ENCODE data around the gene ARHGAP26. TPM values are rescaled to one million over a fixed set of nuclear protein-coding genes. Genes with fewer than 3 reads are reported as not detected.

ARHGAP26 gene
- polyA plus RNA-seq, 3 donors = 11.0 to 12.1 (median 11.4) TPM

DNA sequence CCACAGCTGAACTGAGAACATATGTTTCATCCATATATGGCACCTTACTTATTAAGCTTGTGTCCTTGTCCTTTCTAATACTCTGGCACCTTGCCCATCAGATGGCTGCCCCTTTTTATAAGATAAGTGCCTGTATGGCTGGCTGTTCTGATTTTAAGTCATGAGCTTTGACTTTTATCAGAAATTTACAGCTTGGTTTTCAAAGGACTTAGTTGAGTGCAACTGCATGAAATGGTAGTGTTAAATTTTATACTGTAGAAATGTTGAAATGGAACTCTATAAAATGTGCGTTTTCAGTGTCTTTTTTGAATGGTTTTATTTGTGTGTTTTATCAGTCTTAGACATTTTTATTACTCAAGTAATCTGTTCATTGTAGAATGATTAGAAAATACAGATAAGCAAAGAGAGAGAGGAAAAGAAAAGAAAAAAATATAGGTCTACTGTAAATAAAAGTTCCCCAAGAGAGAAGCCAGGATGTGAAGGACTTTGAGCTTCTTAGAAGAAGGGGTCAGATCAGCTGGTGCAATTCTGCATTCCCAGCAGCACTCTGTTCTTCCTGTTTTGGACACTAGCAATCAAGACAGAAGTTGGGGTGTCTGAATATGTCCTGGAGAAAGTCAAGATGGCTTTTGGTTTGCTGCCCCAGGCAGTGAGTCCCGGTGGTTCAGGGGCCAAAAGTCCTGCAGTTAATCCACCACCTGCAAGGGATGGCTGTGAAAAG is 38.9 kb downstream of the ARHGAP26 start:
- DNase-seq (ENCODE audit: low read depth in 3 of 3, low spot score in 2 of 3) = no peak

DNA sequence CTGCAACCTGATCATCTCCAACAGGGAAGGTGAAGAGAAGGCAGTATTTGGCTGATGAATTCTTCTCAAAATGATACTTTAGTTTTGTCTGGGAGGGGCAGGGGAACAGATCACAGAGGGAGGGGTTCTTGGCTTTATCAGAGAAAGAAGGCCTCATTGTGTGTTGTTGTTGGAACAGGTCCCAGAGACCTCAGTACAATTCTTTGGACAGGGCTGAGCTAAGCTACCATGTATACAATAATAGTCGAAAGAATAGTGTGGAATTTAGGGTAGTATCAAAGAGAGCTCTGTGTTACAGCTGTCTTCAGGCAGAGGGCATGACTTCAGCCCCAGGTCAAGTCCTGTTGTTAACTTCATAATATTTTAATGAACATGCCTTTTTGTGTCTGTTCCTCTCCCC is 39.9 kb downstream of the ARHGAP26 start:
- DNase-seq (ENCODE audit: low read depth in 3 of 3, low spot score in 2 of 3) = no peak

DNA sequence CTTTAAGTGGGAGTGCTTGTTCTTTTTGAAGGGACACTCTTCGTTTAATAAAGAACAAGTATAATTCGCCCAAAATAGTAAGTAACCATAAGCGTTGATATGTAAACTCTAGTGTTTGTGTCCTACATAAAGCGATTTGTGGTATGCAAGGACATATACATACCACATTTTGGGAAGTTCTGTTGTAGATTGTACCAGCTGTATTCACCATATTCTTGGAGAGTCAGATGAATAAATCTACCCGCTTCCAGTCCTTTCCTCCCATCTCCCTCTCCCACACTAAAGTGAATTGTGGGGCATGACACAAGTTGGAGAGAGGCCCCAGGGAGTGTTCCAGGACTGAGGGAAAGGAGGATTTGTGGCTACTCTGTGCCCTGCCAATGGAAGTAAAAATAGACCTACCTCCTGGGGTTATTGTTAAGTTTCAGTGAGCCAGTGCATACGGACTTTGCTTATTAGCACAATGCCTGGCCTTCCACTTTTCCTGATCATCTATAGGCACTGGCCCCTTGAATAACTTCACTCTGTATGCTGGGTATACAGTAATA is 40.6 kb downstream of the ARHGAP26 start:
- no peak for DNase-seq (ENCODE audit: low read depth in 3 of 3, low spot score in 2 of 3)

DNA sequence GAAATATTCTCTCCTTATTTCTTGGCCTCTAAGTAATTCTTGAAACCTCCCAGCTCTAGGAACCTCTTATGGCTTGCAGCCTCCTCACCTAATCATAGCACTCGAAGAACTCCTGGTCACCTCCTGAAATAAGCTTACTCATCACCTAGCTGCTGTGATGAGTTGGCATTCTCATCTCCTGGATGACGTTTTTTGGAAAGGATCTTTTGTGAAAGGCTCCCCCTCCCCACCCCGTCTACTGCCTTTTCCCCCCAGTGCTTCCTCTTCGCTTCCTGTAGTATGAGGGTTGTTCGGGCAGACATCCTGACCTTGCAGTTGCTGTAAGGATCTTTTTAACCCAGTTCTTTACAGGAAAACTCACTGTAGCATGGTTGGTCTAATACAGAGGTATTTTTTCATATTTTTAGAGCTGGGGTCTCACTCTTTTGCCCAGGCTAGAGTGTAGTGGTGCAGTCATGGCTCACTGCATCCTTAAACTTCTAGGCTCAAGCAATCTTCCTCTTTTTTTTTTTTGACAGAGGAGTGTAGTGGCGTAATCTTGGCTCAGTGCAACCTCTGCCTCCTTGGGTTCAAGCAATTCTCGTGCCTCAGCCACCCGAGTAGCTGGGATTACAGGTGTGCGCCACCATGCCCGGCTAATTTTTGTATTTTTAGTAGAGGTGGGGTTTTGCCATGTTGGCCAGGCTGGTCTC is 41.8 kb downstream of the ARHGAP26 start:
- no peak for DNase-seq (ENCODE audit: low read depth in 3 of 3, low spot score in 2 of 3)

DNA sequence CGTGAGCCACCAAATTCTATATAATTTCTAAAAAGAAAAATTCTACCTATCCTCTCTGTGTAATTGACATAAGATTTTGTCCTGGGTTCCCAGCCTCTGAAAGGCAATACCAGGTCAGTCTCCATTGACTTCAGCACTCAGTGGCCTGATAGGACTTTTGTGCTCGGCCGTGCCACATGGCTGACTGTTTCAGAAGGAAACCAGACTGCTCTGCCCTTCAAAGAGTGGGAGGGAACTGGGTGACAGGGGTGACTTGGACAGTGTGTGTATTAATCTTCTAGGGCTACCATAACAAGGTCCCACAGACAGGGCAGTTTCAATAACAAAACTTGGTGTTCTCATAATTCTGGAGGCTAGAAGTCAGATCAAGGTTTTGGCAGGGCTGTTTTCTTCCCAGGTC is 43.0 kb downstream of the ARHGAP26 start:
- DNase-seq (ENCODE audit: low read depth in 3 of 3, low spot score in 2 of 3) = no peak

DNA sequence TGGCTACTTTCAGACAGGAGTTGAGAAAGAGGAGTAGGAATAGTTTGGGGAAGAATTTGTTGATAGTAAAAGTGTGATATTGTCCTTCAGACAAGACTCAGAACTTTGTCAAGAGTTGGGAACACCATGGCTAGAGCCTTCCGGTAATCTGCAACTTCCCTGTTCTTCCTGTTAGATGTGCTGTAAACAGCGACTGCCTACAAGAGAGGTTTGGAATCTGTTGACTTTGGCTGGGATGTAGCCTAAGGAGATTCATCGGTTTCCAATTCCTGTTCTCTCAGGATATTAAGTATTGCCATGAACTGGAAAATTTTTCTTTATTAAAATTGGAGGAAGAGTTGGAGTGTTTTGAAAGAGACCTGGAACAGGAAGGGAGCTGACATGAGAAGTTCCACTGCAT is 43.9 kb downstream of the ARHGAP26 start:
- no peak for DNase-seq (ENCODE audit: low read depth in 3 of 3, low spot score in 2 of 3)

DNA sequence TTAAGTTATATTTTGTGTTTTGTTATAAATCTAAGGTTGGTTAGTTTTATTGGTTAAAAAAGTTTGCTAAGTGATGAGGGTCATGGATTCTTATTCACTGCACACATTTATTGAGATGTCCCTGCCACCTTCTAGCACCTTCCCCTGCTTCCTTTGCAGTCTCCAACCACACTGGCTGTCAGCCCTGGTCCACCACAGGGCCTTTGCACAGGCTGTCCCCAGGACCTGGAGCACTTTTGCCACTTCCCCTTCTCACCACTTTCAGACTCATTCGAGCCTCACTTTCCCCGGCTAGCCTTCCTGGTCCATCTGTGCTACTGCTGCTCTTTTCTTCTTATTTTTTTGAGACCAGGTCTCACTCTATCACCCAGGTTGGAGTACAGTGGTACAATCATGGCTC is 45.3 kb downstream of the ARHGAP26 start:
- no peak for DNase-seq (ENCODE audit: low read depth in 3 of 3, low spot score in 2 of 3)

DNA sequence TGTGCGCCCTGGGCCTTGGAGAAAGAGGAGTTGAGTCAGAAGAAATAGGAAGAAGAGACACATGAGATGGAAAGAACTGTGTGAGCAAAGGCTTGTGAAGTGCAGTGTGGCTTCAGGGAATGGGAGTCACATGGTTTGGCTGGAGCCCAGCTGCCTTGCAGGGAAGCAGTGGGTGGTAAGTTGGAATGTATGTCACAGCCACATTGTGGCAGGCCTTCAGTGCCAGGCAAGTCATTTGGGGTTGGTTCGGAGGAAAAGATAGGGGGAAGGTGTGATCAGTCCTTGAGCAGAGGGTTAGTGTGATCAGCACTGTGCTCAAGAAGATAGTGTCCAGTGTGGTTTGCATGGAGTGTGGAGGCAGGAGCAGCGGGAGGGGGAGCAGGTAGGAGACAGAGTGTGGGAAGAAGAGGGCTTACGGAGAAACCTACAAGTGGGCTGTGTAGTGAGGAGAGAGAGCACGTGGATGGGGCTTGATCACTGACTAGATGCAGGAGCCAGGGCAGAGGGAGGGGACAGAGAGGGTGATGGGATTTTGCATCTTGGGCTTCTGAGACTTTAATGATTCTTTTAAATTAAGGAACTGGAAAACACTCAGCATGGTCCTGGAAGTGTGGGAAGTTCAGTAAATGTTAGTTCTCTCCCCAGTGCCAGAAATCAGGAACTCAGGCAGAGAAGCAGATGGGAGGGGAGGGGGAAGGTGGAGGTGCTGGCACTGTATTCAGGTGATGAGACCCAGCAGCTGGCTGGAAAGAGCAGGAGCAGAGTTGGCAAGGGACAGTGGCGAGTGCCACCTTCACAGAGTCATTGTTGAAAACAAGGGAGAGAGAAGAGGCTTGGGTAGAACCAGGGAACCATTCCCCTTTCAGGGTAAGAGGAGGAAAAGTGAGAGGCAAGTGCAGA is 46.6 kb downstream of the ARHGAP26 start:
- no peak for DNase-seq (ENCODE audit: low read depth in 3 of 3, low spot score in 2 of 3)

DNA sequence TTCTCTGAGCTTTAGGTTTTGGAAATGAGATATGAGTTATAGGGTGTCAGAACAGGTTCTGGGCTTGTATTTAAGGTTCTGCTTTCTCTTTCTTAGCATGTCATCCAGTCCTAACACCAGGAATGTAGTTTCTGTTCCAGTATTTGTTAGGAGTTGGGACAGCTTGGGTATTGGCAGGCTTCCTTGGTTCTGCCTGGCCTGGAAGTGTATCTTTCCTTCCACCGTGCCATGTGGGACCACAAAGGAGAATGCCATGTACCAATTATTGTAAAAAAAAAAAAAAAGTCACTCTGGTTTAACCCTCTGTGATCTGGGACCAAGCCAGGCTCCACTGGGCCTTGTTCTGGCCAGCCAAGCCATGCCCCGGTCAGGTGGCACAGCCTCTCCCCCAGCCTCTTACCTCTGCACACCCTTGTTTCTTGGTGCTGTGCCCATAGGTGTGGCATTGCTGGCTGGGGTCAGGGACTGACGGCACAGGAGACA is 47.8 kb downstream of the ARHGAP26 start:
- no peak for DNase-seq (ENCODE audit: low read depth in 3 of 3, low spot score in 2 of 3)

DNA sequence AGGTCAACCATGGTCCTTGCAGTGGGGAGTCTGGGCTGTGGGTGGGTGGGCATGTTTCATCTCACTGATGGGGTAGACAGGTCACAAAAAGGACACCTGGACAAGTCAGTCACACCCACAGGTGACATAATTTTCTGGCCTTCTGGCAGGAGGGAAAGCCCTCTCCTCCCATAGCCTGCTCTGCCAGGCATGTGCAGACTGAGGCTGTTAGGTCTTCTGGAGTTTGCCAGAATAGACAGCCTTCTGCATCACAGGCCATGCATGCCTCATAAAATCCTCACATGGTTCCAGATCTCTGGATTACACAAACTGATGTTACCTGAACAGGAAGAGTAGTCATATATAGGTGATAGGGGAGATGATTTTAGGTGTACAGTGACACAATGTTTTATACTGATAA is 49.1 kb downstream of the ARHGAP26 start:
- DNase-seq (ENCODE audit: low read depth in 3 of 3, low spot score in 2 of 3) = no peak

DNA sequence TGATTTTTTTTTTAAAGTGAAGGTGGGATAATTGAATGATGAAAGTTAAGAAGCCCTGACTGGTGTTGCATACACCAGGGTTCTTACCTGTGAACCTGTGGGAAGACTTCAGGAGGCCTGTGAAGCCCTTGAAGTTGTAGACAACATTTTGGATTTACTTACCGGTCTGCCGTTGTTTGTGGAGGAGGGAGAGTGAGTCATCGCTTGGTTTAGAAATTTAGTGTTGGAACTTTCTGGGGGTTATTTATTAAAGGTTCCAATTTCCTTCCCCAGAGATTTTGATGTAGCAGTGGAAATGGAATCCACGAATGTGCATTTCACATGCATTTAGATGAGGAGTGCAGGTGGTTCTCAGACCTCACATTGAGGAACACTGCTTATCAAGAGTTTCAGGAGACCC is 49.6 kb downstream of the ARHGAP26 start:
- DNase-seq (ENCODE audit: low read depth in 3 of 3, low spot score in 2 of 3) = no peak

DNA sequence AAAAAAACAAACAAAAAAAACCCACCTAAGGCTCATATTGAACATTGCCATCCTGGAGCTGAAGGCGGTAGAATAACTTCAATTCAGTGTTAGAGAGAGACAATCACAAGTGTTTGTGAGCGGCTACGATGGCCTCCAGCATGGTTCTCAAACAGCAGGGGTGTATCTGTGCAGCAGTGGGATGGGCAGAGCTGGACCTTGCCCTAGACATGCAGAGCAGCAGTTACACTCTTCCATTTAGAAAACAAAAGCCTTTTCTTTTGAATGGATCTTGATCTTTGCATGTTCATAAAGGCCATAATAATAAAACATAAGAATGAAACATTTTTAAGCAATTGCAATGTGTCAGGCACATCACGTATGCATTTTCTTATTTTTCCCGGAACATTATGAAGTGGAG is 50.3 kb downstream of the ARHGAP26 start:
- no peak for DNase-seq (ENCODE audit: low read depth in 3 of 3, low spot score in 2 of 3)

DNA sequence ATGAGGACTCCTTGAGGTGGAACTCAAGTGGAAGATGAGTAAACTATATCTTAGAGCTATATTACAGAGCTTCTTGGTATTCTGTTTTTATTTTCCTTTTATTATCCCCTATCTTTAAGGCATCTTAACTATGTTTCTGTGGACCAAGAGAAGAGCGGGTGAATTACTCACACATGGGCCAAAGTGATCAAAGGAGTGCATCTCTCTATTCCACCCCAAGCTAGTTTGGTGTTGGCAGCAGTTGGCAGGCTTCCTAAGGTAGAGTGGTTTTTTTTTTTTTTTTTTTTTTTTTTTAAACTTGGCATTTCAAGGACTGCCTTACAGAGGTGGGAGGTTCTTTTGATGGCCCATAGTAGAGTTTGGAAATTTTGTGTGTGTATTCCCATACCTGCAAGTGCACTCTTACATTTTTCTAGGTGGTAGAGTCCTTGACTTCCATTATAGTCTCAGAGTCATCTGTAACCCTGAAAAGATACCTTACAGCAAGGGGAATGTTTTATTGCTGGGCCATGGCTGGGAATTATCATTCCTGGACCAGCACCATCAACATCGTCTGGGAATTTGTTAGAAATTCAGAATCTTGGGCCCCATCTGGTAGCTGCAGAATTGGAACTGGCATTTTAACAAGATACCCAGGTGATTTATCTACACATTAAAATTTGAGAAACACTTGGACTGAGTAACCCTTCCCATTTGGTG is 51.0 kb downstream of the ARHGAP26 start:
- no peak for DNase-seq (ENCODE audit: low read depth in 3 of 3, low spot score in 2 of 3)

DNA sequence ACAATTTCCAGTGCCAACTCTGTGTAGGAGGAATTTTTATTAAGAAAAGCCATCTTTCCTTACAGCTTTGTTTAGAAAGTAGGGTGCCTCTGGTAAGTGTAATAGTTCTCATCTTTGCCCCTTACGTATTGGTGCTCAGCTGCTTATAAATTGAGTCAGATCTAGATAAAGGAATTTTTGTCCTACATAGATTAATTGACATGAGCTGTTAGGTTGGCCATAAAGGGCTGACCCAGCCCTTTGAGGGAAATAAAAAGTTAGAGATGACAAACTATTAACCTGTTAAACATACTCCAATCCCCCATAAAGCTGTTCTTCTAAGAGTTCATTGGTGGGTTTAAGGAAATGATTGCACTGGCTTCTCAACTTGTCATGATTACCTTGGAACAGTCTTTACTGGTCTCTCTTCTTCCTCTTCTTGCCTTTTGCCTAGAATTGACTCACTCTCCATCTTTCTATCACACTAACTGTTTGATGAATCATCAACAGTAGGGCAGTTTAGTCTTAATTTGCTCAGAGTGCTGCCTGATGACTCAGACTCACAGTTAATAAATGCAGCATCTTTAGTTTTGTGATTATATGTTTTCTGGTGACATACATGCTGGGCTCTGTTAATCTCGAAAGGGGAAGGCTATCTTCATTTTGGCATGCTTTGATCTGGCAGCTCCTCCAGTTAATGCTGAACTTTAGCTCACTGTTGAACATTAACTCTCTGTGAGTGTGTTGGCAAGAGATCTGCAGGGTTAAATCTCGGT is 51.7 kb downstream of the ARHGAP26 start:
- DNase-seq (ENCODE audit: low read depth in 3 of 3, low spot score in 2 of 3) = no peak

DNA sequence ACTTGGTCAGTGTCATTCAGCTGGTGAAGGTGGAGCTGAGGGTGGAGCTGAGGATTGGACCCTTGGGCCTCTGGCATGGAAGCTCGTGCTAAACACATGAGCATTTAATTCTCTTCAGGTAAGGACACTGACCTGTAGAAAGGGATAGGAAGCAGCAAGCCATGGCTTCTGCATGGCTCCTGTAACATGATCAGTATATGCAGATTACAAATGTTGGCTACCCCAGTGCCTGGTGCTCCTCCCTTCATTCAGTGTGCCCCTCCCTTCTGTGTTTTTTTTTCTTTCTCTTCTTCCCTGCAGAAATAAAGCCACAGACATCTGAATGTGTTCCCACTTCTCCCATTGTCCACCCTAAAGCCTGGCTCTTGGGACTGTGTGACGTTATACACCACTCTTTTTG is 52.9 kb downstream of the ARHGAP26 start:
- no peak for DNase-seq (ENCODE audit: low read depth in 3 of 3, low spot score in 2 of 3)

DNA sequence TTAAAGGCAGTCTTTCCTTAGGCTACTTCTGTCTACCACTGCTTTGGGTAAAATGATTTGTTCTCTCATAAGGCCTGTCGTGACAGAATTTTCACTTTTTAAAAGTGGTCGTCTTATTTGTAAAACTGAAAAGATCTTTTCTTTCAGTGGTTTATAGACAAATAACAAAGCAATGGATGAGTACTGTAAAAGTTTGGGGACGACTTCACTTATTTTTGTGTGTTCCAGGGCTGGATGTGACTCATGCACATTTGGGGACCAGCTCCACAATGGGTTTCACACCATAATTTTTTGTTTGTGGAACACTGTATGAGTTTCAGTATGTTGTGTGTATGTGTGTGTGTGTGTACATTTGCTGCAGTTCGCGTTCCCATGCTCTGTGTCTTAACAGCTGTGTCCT is 53.6 kb downstream of the ARHGAP26 start:
- DNase-seq (ENCODE audit: low read depth in 3 of 3, low spot score in 2 of 3) = no peak

DNA sequence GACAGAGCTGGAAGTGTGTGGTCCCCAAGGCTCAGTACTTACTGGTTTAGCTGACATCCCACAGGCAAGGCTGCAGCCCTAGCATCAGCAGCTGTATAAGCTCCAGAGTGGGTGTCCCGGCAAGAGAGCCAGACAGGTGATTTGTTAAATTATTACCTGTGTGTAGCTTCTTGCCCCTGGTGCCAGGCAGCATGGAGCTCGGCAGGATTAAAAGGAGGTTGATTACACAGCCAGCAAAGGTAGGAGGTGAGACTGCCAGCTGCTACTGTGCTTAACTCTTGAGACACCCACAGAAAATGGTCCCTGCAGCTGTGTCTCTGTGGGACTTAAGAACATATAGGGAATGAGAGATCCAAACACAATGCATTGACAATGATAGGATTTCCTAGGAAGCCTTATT is 54.2 kb downstream of the ARHGAP26 start:
- DNase-seq (ENCODE audit: low read depth in 3 of 3, low spot score in 2 of 3) = no peak

DNA sequence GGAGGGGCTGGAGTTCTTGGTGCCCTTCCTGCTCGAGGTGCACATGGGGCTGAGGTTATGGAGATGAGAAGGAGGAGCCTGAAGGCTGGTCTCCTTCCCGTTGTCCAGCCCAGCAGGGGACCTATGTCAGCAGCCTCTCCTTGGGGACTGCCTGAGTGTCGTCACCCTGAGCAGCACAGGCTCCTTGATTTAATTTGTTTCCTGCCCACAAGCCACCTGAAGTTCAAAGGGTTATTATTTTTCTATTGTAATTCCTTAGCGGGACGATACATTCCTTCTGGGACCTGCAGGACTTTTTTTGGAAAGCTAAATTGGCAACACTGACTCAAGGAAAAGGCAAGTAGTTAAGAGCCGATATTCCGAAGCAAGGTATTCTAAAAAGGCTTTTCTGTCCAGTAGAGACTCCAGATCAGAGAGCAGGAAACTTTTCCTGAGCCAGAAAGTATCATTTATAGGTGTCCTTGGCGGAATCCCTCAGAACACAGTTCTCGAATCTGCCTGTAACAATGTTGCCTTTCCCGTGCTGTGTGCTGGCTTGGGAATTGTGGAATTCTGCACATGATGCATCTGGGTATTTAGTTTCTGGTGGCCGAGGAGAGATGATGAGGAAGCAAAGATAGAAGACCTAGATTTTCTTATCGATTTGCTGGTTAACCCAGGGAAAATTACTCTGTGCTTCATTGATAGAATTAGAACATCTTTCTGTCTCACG is 55.4 kb downstream of the ARHGAP26 start:
- no peak for DNase-seq (ENCODE audit: low read depth in 3 of 3, low spot score in 2 of 3)

DNA sequence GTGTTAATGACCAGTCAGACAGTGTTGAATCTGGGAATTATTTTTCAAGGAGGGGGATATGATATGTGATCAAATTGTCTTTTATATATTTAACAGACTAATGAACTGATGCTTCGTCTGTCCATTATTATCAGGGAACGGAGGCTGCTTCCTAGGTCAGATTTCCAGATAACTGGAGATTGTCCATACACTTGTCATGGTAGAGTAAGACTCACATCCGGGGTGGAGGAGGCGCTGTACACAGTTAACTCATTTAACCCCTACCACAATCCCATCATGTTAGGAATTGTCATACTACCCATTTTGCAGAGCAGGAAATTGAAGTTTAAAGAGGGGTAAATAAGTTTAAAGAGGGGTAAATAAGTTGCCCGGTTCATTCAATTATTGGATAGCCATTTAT is 55.9 kb downstream of the ARHGAP26 start:
- DNase-seq (ENCODE audit: low read depth in 3 of 3, low spot score in 2 of 3) = no peak

All from right renal cortex interstitium (tissue), 3 donors.